ENCODE data around the gene NRP2. TPM values are rescaled to one million over a fixed set of nuclear protein-coding genes. Genes with fewer than 3 reads are reported as not detected.

NRP2 gene
- total RNA-seq, 1 experiment from 2014 or later = 31.0 TPM

- Histone ChIP-seq H3K27ac (no peak overlapping the region), H3K9me3 (ENCODE audit: insufficient read depth, low read depth) (no peaks in the 10 kb centered on the region), H2AFZ (no peak overlapping the region), H3K36me3 (ENCODE audit: low read depth) (no peaks in the 10 kb centered on the region), H3K27me3 (ENCODE audit: insufficient read depth, low read depth) (no peaks in the 10 kb centered on the region), H3K79me2 (ENCODE audit: low read depth) (no peaks in the 10 kb centered on the region), H3K9me2 (ENCODE audit: insufficient read depth) (no peaks in the 10 kb centered on the region), H3F3A (ENCODE audit: insufficient read depth, low read depth) (no peaks in the 10 kb centered on the region), H3K4me3 (no peak overlapping the region), H3K4me2 (no peak overlapping the region), H3K4me1 (replicated peaks; ENCODE audit: insufficient read depth) (no peaks in the 10 kb centered on the region), H4K20me1 (ENCODE audit: insufficient read depth) (no peaks in the 10 kb centered on the region)
- intact Hi-C loops (cut with micrococcal nuclease; ENCODE audit: unreplicated experiment) = no loop called here
- TF ChIP-seq CTCF (conservative IDR thresholded peaks at IDR 0.05) (no peak), EZH2 (IDR thresholded peaks at IDR 0.05; ENCODE audit: low read depth) (no peak)
- no peak for DNase-seq
- POLR2A ChIA-PET (ENCODE audit: unreplicated experiment) = no interaction called here
- CTCF ChIA-PET = no interaction called here
- no TSS peak for BruUV-seq (replicated peaks)
Measured at GRCh38 chr2:205776720-205777119, 94.4 kb downstream of the NRP2 start.

GRCh38 chr2:205778356-205778755, 96.1 kb downstream of the NRP2 start:
- Histone ChIP-seq H3K36me3 (ENCODE audit: low read depth) (no peaks in the 10 kb centered on the region), H3K27ac (no peak overlapping the region), H2AFZ (no peak overlapping the region), H3K9me2 (ENCODE audit: insufficient read depth) (no peaks in the 10 kb centered on the region), H3K9me3 (ENCODE audit: insufficient read depth, low read depth) (no peaks in the 10 kb centered on the region), H3F3A (ENCODE audit: insufficient read depth, low read depth) (no peaks in the 10 kb centered on the region), H4K20me1 (ENCODE audit: insufficient read depth) (no peaks in the 10 kb centered on the region), H3K4me2 (no peak overlapping the region), H3K4me3 (no peak overlapping the region), H3K27me3 (ENCODE audit: insufficient read depth, low read depth) (no peaks in the 10 kb centered on the region), H3K4me1 (replicated peaks; ENCODE audit: insufficient read depth) (no peaks in the 10 kb centered on the region), H3K79me2 (ENCODE audit: low read depth) (no peaks in the 10 kb centered on the region)
- no peak for DNase-seq
- no TSS peak for BruUV-seq (replicated peaks)
- intact Hi-C loops (cut with micrococcal nuclease; ENCODE audit: unreplicated experiment) = no loop called here
- CTCF ChIA-PET = interaction anchor here (0.6 kb wide), 1 partner anchor 148 kb away, joined by 3 read pairs; no protein-coding TSS in a partner anchor
- TF ChIP-seq CTCF (conservative IDR thresholded peaks at IDR 0.05) (no peak), EZH2 (IDR thresholded peaks at IDR 0.05; ENCODE audit: low read depth) (no peak)
- POLR2A ChIA-PET (ENCODE audit: unreplicated experiment) = no interaction called here

- no peaks in the 10 kb centered on the region for H3F3A ChIP-seq (ENCODE audit: insufficient read depth, low read depth)
- no peaks in the 10 kb centered on the region for H3K9me2 ChIP-seq (ENCODE audit: insufficient read depth)
- no TSS peak for BruUV-seq (replicated peaks)
- H4K20me1 ChIP-seq (ENCODE audit: insufficient read depth) = no peaks in the 10 kb centered on the region
- no peaks in the 10 kb centered on the region for H3K27me3 ChIP-seq (ENCODE audit: insufficient read depth, low read depth)
- no peak overlapping the region for H3K4me2 ChIP-seq
- H3K27ac ChIP-seq = no peak overlapping the region
- POLR2A ChIA-PET (ENCODE audit: unreplicated experiment) = no interaction called here
- no peaks in the 10 kb centered on the region for H3K4me1 ChIP-seq (replicated peaks; ENCODE audit: insufficient read depth)
- no peak overlapping the region for H3K4me3 ChIP-seq
- intact Hi-C loops (cut with micrococcal nuclease; ENCODE audit: unreplicated experiment) = no loop called here
- no peaks in the 10 kb centered on the region for H3K79me2 ChIP-seq (ENCODE audit: low read depth)
- no peaks in the 10 kb centered on the region for H3K9me3 ChIP-seq (ENCODE audit: insufficient read depth, low read depth)
- CTCF ChIA-PET = no interaction called here
- TF ChIP-seq EZH2 (IDR thresholded peaks at IDR 0.05; ENCODE audit: low read depth) (no peak), CTCF (conservative IDR thresholded peaks at IDR 0.05) (no peak)
- no peak for DNase-seq
- H2AFZ ChIP-seq = no peak overlapping the region
- H3K36me3 ChIP-seq (ENCODE audit: low read depth) = no peaks in the 10 kb centered on the region
Measured at GRCh38 chr2:205780645-205781044, 98.3 kb downstream of the NRP2 start.

Measured in PC-9 (cell line).